ENCODE measurements around the gene DGKE. TPM values are rescaled to one million over a fixed set of nuclear protein-coding genes. Genes with fewer than 3 reads are reported as not detected.

DGKE gene
- total RNA-seq, 4 donors from 2014 or later: 7.2 to 21.7 (median 14.7) TPM

GRCh38 chr17:56913867-56914580 is 80.1 kb downstream of the DGKE start, which contains the start of gene TRIM25:
TSS of gene TRIM25 (minus strand) at chr17:56914049. CDS start at chr17:56913988, 61 bp downstream.
- Histone ChIP-seq H3K4me3 (replicated peaks in 1 of 3) (peak within 1 kb of the TSS; percentile 72 to 84 (median 75)), H3K36me3 (no peaks in the 10 kb centered on the region), H3K27ac (peak within 1 kb of the TSS; percentile 61 to 96 (median 87)), H3K4me1 (peaks cover 32 to 53% of the 10 kb centered on the region in 2 donors), H3K27me3 (no peaks in the 10 kb centered on the region), H3K9me3 (no peaks in the 10 kb centered on the region)
- intact Hi-C loops (cut with DNase I): no loop called here
- WGBS, 2 donors: 0 to 2% methylated on average over 12 to 25 of the region's 58 CpGs
- DNase-seq: peak; percentile 94 to 95
- TF ChIP-seq CTCF (IDR thresholded peaks at IDR 0.05): no peak
- TF ChIP-seq POLR2A (IDR thresholded peaks at IDR 0.05): peak; percentile 70 to 98

- peaks cover 32 to 52% of the 10 kb centered on the region in 2 donors for H3K4me1 ChIP-seq
Observed at GRCh38 chr17:56914581-56915273, 80.8 kb downstream of the DGKE start.

GRCh38 chr17:56917559-56918296 is 83.8 kb downstream of the DGKE start:
- H3K4me1 ChIP-seq: peaks cover 22% of the 10 kb centered on the region in 2 donors
- H3K27me3 ChIP-seq: no peaks in the 10 kb centered on the region
- H3K4me3 ChIP-seq (replicated peaks in 1 of 3): no peak overlapping the region
- DNase-seq: no peak
- no peaks in the 10 kb centered on the region for H3K36me3 ChIP-seq
- no peak overlapping the region for H3K27ac ChIP-seq
- 84 to 88% methylated on average over 4 of the region's 4 CpGs for WGBS, 2 donors
- TF ChIP-seq CTCF (IDR thresholded peaks at IDR 0.05) (no peak), POLR2A (IDR thresholded peaks at IDR 0.05) (no peak)
- no peaks in the 10 kb centered on the region for H3K9me3 ChIP-seq
- intact Hi-C loops (cut with DNase I): no loop called here

More at GRCh38 chr17:56914581-56915273, 80.8 kb downstream of the DGKE start:
- no peaks in the 10 kb centered on the region for H3K36me3 ChIP-seq
- no peaks in the 10 kb centered on the region for H3K27me3 ChIP-seq
- peak overlapping the region; percentile 65 to 84 (median 75) for H3K4me3 ChIP-seq (replicated peaks in 1 of 3)
- intact Hi-C loops (cut with DNase I): no loop called here
- H3K9me3 ChIP-seq: no peaks in the 10 kb centered on the region
- no peak for TF ChIP-seq CTCF (IDR thresholded peaks at IDR 0.05)
- TF ChIP-seq POLR2A (IDR thresholded peaks at IDR 0.05): no peak
- DNase-seq: no peak
- peak overlapping the region; percentile 61 to 96 (median 87) for H3K27ac ChIP-seq
- WGBS, 2 donors: 9% methylated on average over 14 of the region's 14 CpGs

GRCh38 chr17:56918916-56919315 is 85.0 kb downstream of the DGKE start:
- WGBS, 2 donors: 93 to 94% methylated on average over 3 of the region's 3 CpGs
- Histone ChIP-seq H3K4me1 (peaks cover 15 to 17% of the 10 kb centered on the region in 2 donors), H3K9me3 (no peaks in the 10 kb centered on the region), H3K27me3 (no peaks in the 10 kb centered on the region), H3K36me3 (no peaks in the 10 kb centered on the region), H3K27ac (no peak overlapping the region), H3K4me3 (replicated peaks in 1 of 3) (no peak overlapping the region)
- no peak for DNase-seq
- no peak for TF ChIP-seq CTCF (IDR thresholded peaks at IDR 0.05)
- no peak for TF ChIP-seq POLR2A (IDR thresholded peaks at IDR 0.05)
- intact Hi-C loops (cut with DNase I): no loop called here

MicroRNA genes within 50 kb of the gene (microRNA counts, 767-probe panel; counts per million panel counts)
- 0 counts per million in 2 donors for microRNA hsa-miR-3614-5p

Small RNA genes within 50 kb of the gene (small RNA-seq; reads per million reads assigned to genes)
- gene AC015912.2 (not detected), gene RNU6-1158P (not detected)

Other genes starting within 250 kb of the DGKE start
- gene NOG, start 240.5 kb upstream of the DGKE start, total RNA-seq: 1 to 10 TPM in 2 of 4 donors, under 1 TPM in 1, not detected in 1; 0.81 to 1.4 (median 1.1) TPM
- 1 to 10 TPM in 3 of 4 donors, under 1 TPM in 1; 0.24 to 1.2 (median 1.2) TPM for gene C17orf67, start 231 bp upstream of the DGKE start, total RNA-seq
- gene TRIM25, start 79.9 kb downstream of the DGKE start, total RNA-seq: 10 to 100 TPM; 23.9 to 41.8 (median 32.7) TPM
- 10 to 100 TPM; 13.2 to 18.3 (median 17.5) TPM for gene COIL, start 126.9 kb downstream of the DGKE start, total RNA-seq
- gene SCPEP1, start 144.0 kb downstream of the DGKE start, total RNA-seq: 100 to 1,000 TPM; 260 to 354 (median 284) TPM